Measurements from ENCODE around the gene SNX30. TPM values are rescaled to one million over a fixed set of nuclear protein-coding genes. Genes with fewer than 3 reads are reported as not detected.
A peak's percentile ranks its signal among the peaks of the same experiment; 100 is the strongest.

The SNX30 gene
- total RNA-seq, 2 donors from 2014 or later: 5.0 to 5.7 TPM

DNA sequence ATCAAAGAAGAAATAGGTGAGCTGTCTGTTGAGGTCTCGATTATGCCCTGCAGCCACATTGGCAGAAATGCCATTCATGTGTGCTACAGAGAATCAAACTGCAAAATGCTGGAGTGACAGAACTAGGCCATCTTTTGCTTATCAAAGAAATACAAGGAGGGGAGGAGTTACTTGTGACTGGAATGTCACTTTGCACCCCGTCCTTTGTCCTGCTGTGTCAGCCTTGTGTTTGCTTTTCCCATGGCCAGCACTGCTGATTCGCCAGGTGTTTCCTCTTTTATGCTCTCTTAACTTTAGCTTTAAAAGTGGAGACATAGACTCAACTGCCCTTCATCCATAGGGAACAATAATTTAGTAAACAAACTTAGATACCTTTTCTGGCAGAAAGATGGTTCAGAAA lies 85.8 kb downstream of the SNX30 start:
- peaks cover 6% of the 10 kb centered on the region for H3K36me3 ChIP-seq
- peaks cover 0 to 7% of the 10 kb centered on the region in 2 donors for H3K4me1 ChIP-seq

DNA sequence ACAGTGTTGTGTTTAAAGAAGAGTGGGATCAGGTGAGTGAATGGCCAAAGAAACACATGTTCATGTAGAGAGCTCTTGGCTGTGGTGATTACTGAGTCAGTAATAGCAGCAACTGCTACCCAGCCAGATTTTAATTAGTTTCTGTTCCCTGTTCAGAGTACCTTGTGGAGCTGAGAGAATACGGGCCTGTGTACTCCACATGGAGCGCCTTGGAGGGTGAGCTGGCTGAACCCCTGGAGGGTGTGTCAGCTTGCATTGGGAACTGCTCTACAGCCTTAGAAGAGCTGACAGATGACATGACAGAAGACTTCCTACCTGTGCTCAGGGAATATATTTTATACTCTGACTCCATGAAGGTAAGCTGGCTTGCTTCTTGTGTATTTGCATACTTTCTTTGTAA lies 87.8 kb downstream of the SNX30 start:
- H3K27me3 ChIP-seq: no peaks in the 10 kb centered on the region
- DNase-seq (ENCODE audit: low spot score): peak; percentile 16
- H3K36me3 ChIP-seq: peaks cover 6% of the 10 kb centered on the region

More for the DNA sequence above, 85.8 kb downstream of the SNX30 start:
- H3K9me3 ChIP-seq: no peaks in the 10 kb centered on the region
- H3K27me3 ChIP-seq: no peaks in the 10 kb centered on the region
- H3K27ac ChIP-seq: no peak overlapping the region
- H3K4me3 ChIP-seq: no peak overlapping the region
- no peak for DNase-seq (ENCODE audit: low spot score)
- TF ChIP-seq, protein P1, sequence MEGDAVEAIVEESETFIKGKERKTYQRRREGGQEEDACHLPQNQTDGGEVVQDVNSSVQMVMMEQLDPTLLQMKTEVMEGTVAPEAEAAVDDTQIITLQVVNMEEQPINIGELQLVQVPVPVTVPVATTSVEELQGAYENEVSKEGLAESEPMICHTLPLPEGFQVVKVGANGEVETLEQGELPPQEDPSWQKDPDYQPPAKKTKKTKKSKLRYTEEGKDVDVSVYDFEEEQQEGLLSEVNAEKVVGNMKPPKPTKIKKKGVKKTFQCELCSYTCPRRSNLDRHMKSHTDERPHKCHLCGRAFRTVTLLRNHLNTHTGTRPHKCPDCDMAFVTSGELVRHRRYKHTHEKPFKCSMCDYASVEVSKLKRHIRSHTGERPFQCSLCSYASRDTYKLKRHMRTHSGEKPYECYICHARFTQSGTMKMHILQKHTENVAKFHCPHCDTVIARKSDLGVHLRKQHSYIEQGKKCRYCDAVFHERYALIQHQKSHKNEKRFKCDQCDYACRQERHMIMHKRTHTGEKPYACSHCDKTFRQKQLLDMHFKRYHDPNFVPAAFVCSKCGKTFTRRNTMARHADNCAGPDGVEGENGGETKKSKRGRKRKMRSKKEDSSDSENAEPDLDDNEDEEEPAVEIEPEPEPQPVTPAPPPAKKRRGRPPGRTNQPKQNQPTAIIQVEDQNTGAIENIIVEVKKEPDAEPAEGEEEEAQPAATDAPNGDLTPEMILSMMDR (IDR thresholded peaks at IDR 0.05): no peak

DNA sequence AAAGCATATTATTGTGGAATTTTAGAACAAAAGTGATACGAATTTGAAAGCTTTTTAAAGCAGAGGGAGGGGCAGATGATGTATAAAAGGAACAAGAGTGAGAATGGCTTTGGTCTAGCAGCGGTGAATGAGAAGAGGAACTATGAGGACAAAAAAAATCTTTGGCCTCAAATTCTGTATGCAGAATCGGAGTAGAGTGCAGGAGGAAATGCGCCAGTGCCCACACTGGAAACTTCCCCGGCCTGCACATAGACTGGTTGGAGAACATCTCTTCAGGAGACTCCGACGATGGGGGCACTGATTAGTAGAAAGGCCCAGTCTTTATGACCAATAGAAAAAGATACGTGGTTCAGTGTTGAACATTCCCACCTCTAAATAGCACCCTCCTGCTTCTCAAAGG lies 88.8 kb downstream of the SNX30 start:
- Histone ChIP-seq H3K4me3 (no peak overlapping the region), H3K9me3 (no peaks in the 10 kb centered on the region), H3K4me1 (no peaks in the 10 kb centered on the region), H3K27ac (no peak overlapping the region), H3K27me3 (no peaks in the 10 kb centered on the region), H3K36me3 (peaks cover 6% of the 10 kb centered on the region)
- TF ChIP-seq, protein P1 (IDR thresholded peaks at IDR 0.05): no peak
- peak; percentile 54 for DNase-seq (ENCODE audit: low spot score)

More for the DNA sequence above, 87.8 kb downstream of the SNX30 start:
- Histone ChIP-seq H3K4me3 (no peak overlapping the region), H3K27ac (no peak overlapping the region), H3K4me1 (no peaks in the 10 kb centered on the region), H3K9me3 (no peaks in the 10 kb centered on the region)
- TF ChIP-seq, protein P1 (IDR thresholded peaks at IDR 0.05): no peak

- TF ChIP-seq, protein P1 (IDR thresholded peaks at IDR 0.05): no peak
- Histone ChIP-seq H3K4me1 (no peaks in the 10 kb centered on the region), H3K27me3 (no peaks in the 10 kb centered on the region), H3K27ac (no peak overlapping the region), H3K4me3 (no peak overlapping the region), H3K9me3 (no peaks in the 10 kb centered on the region), H3K36me3 (peaks cover 5% of the 10 kb centered on the region)
- DNase-seq (ENCODE audit: low spot score): no peak
Observed at GRCh38 chr9:112841261-112841660, 90.7 kb downstream of the SNX30 start.

DNA sequence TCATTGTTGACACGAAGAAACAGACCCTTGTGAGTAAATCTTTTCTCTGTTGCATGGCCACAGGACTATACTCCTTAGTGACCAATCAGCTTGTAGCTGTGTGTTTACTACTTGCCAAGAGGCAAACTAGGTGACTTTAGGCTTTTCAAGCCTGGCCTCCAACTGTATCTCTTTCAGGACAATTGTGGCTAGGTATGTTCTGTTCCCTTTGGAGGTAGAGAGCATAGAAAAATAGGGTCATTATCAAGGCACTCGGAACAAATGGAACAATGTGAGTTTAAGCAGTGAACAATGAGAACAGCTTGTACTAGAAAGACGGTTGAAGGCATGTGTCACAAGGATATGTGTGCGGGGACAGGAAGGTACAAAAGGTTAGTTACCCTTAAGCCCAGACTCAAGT lies 92.0 kb downstream of the SNX30 start:
- TF ChIP-seq, protein P1 (IDR thresholded peaks at IDR 0.05): no peak
- DNase-seq (ENCODE audit: low spot score): no peak
- Histone ChIP-seq H3K36me3 (no peaks in the 10 kb centered on the region), H3K27me3 (no peaks in the 10 kb centered on the region), H3K9me3 (no peaks in the 10 kb centered on the region), H3K4me3 (no peak overlapping the region), H3K27ac (no peak overlapping the region), H3K4me1 (no peaks in the 10 kb centered on the region)

Measured in right atrium auricular region (tissue), 2 donors.